Measurements from ENCODE around the gene TTYH1. TPM values are rescaled to one million over a fixed set of nuclear protein-coding genes. Genes with fewer than 3 reads are reported as not detected.

TTYH1 gene
- total and polyA plus RNA-seq, 2 of the 8 experiments (the other 6 are each of a cell fraction or from before 2014, with no cell fraction given) = 26.7 to 46.5 TPM

GRCh38 chr19:54464630-54465425, 49.6 kb downstream of the TTYH1 start:
- Histone ChIP-seq H3K4me1 (replicated peaks in 1 of 4; ENCODE audit: control insufficient read depth in 3 of 4, insufficient read depth in 4 of 4, low read length in 3 of 4) (peaks cover 0 to 8% (median 5%) of the 10 kb centered on the region in 4 experiments; a peak in 5 of 7 replicates), H4K20me1 (replicated peaks in 1 of 2; ENCODE audit: control insufficient read depth in 1 of 2, insufficient read depth in 2 of 2, low read length in 2 of 2) (peaks cover 0 to 8% of the 10 kb centered on the region in 2 experiments), H3K4me3 (ENCODE audit: extremely low read depth in 1 of 4, insufficient read depth in 2 of 4, low read depth in 3 of 4, low read length in 4 of 4) (peak overlapping the region; percentile 66 to 87 (median 80)), H3K14ac (ENCODE audit: insufficient read length) (no peak overlapping the region), H2BK20ac (ENCODE audit: low read length) (no peak overlapping the region), H3K9me3 (ENCODE audit: insufficient read depth in 2 of 2, low read depth in 1 of 2, low read length in 1 of 2) (no peaks in the 10 kb centered on the region), H3K27me3 (replicated peaks in 1 of 4; ENCODE audit: control insufficient read depth in 3 of 4, extremely low read depth in 1 of 4, insufficient read depth in 3 of 4, low read length in 3 of 4) (peaks cover 0 to 16% (median 8%) of the 10 kb centered on the region in 4 experiments; a peak in 5 of 7 replicates), H2BK120ac (replicated peaks; ENCODE audit: low read depth, low read length) (no peak overlapping the region), H3K4ac (replicated peaks; ENCODE audit: insufficient read length, low read depth, low read length) (no peak overlapping the region), H3K23me2 (ENCODE audit: low read depth, low read length) (peaks cover 10% of the 10 kb centered on the region; the same call in 1 of the 2 replicates), H3K79me1 (ENCODE audit: low read depth, low read length) (peaks cover under 1% of the 10 kb centered on the region; the same call in 1 of the 2 replicates), H4K5ac (ENCODE audit: insufficient read length, low read depth, low read length) (peak overlapping the region; percentile 41), H3K9ac (replicated peaks in 1 of 4; ENCODE audit: extremely low read depth in 1 of 4, low read depth in 3 of 4, low read length in 3 of 4) (peak overlapping the region in 3 of 4 experiments; percentile 70 to 77 (median 70); a peak in 6 of 7 replicates), H2BK5ac (ENCODE audit: low read depth, low read length) (peak overlapping the region; percentile 94), H3K4me2 (ENCODE audit: insufficient read depth in 1 of 2, low read depth in 2 of 2, low read length in 2 of 2) (peak overlapping the region; percentile 35 to 76), H3K56ac (replicated peaks; ENCODE audit: insufficient read length, low read depth, low read length) (no peak overlapping the region), H4K8ac (ENCODE audit: extremely low read depth, insufficient read depth, low read length) (peak overlapping the region; percentile 73), H2AFZ (ENCODE audit: low read length) (no peak overlapping the region), H4K91ac (replicated peaks; ENCODE audit: insufficient read length, low read length) (no peak overlapping the region), H2AK5ac (ENCODE audit: low read depth, low read length) (no peak overlapping the region), H3K36me3 (ENCODE audit: control insufficient read depth in 2 of 4, insufficient read depth in 4 of 4, low read length in 3 of 4) (peaks cover 0 to 20% (median 5%) of the 10 kb centered on the region in 4 experiments; a peak in 4 of 8 replicates), H3K79me2 (ENCODE audit: control insufficient read depth in 1 of 2, insufficient read depth in 2 of 2, low read length in 2 of 2) (no peaks in the 10 kb centered on the region; a peak in 1 of 4 replicates), H2BK12ac (ENCODE audit: low read depth, low read length) (no peak overlapping the region), H3K23ac (ENCODE audit: insufficient read length) (no peak overlapping the region), H3K18ac (ENCODE audit: extremely low read depth, low read length) (peak overlapping the region; percentile 96), H3K27ac (ENCODE audit: low read depth, low read length) (peak overlapping the region; percentile 86), H2BK15ac (ENCODE audit: low read length) (no peak overlapping the region)
- no peak for FAIRE-seq
- 5% methylated on average over 36 of the region's 87 CpGs; no CpG with 5 or more reads in 1 of the 2 experiments for WGBS, 2 experiments (ENCODE audit: extremely low coverage in 1 of 2, insufficient coverage in 1 of 2, insufficient read length in 1 of 2, insufficient replicate concordance in 2 of 2, low coverage in 1 of 2, low lambda C conversion rate in 2 of 2, missing lambda C conversion rate in 1 of 2)
- CTCF ChIA-PET (ENCODE audit: partially characterized antibody) = no interaction called here
- peak; percentile 61 to 91 for DNase-seq (ENCODE audit: low read depth in 1 of 2, low spot score in 2 of 2)
- POLR2A ChIA-PET (ENCODE audit: partially characterized antibody) = interaction anchor here (1.2 to 1.6 kb wide), 2 partner anchors 9 to 653 kb away, joined by 3 to 7 read pairs; partner anchors contain the start of genes CDC42EP5 and PPP1R12C
- TF ChIP-seq POU5F1 (IDR thresholded peaks at IDR 0.05; ENCODE audit: low read depth, low read length) (no peak), RFX5 (IDR thresholded peaks at IDR 0.05; ENCODE audit: borderline replicate concordance, low read depth, low read length) (0 out of 2 replicates have a peak, but pooled peaks have one; percentile 10), ASH2L (IDR thresholded peaks at IDR 0.05; ENCODE audit: low read length) (peak; percentile 46), POLR2A (IDR thresholded peaks at IDR 0.05; ENCODE audit: control extremely low read depth in 1 of 2, low read depth in 2 of 2, low read length in 2 of 2) (peak in 1 of 2 experiments; percentile 72; a peak in 2 of 3 replicates), YY1 (IDR thresholded peaks at IDR 0.05; ENCODE audit: low read depth, low read length) (no peak), E2F6 (IDR thresholded peaks at IDR 0.05) (peak; percentile 81), TCF12 (IDR thresholded peaks at IDR 0.05; ENCODE audit: low read depth, low read length) (no peak), KDM4A (IDR thresholded peaks at IDR 0.05; ENCODE audit: low read depth, low read length, severe bottlenecking) (peak; percentile 82), TAF1 (IDR thresholded peaks at IDR 0.05; ENCODE audit: low read depth, low read length) (peak; percentile 80), SRF (IDR thresholded peaks at IDR 0.05; ENCODE audit: low read depth, low read length) (0 out of 2 replicates have a peak, but pooled peaks have one; percentile 47), SP1 (IDR thresholded peaks at IDR 0.05; ENCODE audit: low read depth, low read length) (peak; percentile 60; the same call in 1 of the 2 replicates), TEAD4 (IDR thresholded peaks at IDR 0.05; ENCODE audit: low read depth, low read length) (no peak)

Data from H1 (cell line).